Endothelial cell of umbilical vein (primary cell): ENCODE data around the gene NDFIP1.

ENCODE experiments used
- CTCF ChIP-seq, 2 donors: IDR thresholded peaks; 1 replicate in 1 of 2; 2 replicates in 1 of 2; pipeline ENCODE4 v1.5.1; 2011; ENCODE audit warnings: low read length in 2 of 2, mild to moderate bottlenecking in 2 of 2, moderate library complexity in 2 of 2, control low read depth in 1 of 2, inconsistent platforms in 1 of 2, low read depth in 1 of 2; ENCODE audit not compliant: insufficient read depth in 1 of 2; ENCODE audit errors: extremely low read depth in 1 of 2
- EZH2 ChIP-seq: IDR thresholded peaks from 2 replicates; pipeline ENCODE4 v1.6.1; 2012; ENCODE audit warnings: borderline replicate concordance, low read depth, mild to moderate bottlenecking, moderate library complexity, low read length, inconsistent platforms; ENCODE audit not compliant: severe bottlenecking
- FOS ChIP-seq: IDR thresholded peaks from 2 replicates; pipeline ENCODE4 v1.6.1; 2011; ENCODE audit warnings: mild to moderate bottlenecking, low read length, moderate library complexity, borderline replicate concordance; ENCODE audit not compliant: insufficient read depth
- JUN ChIP-seq: IDR thresholded peaks from 2 replicates; pipeline ENCODE4 v1.6.1; 2011; ENCODE audit warnings: borderline replicate concordance, low read depth; ENCODE audit not compliant: insufficient read length, insufficient read depth
- MYC ChIP-seq: IDR thresholded peaks from one replicate; pipeline ENCODE4 v1.6.1; 2011; ENCODE audit warnings: mild to moderate bottlenecking, low read depth, low read length
- POLR2A ChIP-seq: IDR thresholded peaks from 2 replicates; pipeline ENCODE4 v1.6.1; 2012; ENCODE audit warnings: low read depth, mild to moderate bottlenecking, control low read depth, low read length
- POLR2AphosphoS5 ChIP-seq: IDR thresholded peaks from 2 replicates; pipeline ENCODE4 v1.6.1; 2012; ENCODE audit warnings: low read depth, mild to moderate bottlenecking, control low read depth, low read length, moderate library complexity; ENCODE audit not compliant: insufficient read depth

GRCh38 chr5:142091922-142092321, 16.7 kb upstream of the NDFIP1 start:
- TF ChIP-seq EZH2 (no peak), FOS (no peak), CTCF (IDR thresholded peaks at IDR 0.05; ENCODE audit: extremely low read depth in 1 of 2, insufficient read depth in 1 of 2, low read depth in 1 of 2, low read length in 2 of 2) (no peak), POLR2A (no peak), MYC (no peak), POLR2AphosphoS5 (no peak), JUN (no peak)
